Chondrocyte (in vitro differentiated cells): ENCODE results near the gene DLG4. TPM values are rescaled to one million over a fixed set of nuclear protein-coding genes. Genes with fewer than 3 reads are reported as not detected.

ENCODE experiments used
- DNase-seq: peaks from one replicate; pipeline ENCODE4 v3.0.0; 2021; ENCODE audit warnings: mixed read lengths, low spot score
- H3K27ac Mint-ChIP-seq: one replicate; pipeline ENCODE4 v1.8.0; 2021; ENCODE audit warnings: mild to moderate bottlenecking, moderate library complexity, mixed read lengths; ENCODE audit not compliant: unreplicated experiment
- H3K27me3 Mint-ChIP-seq: 2 replicates; pipeline ENCODE4 v1.8.0; 2021; ENCODE audit warnings: low read depth, mixed read lengths
- H3K36me3 Mint-ChIP-seq: 2 replicates; pipeline ENCODE4 v1.8.0; 2021; ENCODE audit warnings: low read depth, mixed read lengths
- H3K4me1 Mint-ChIP-seq: 2 replicates; pipeline ENCODE4 v1.8.0; 2021; ENCODE audit warnings: low read depth, mild to moderate bottlenecking, mixed read lengths
- H3K4me3 Mint-ChIP-seq: one replicate; pipeline ENCODE4 v1.8.0; 2021; ENCODE audit warnings: mild to moderate bottlenecking, moderate library complexity, mixed read lengths; ENCODE audit not compliant: unreplicated experiment
- H3K9me3 Mint-ChIP-seq: 2 replicates; pipeline ENCODE4 v1.8.0; 2021; ENCODE audit warnings: low read depth, mixed read lengths
- CTCF ChIP-seq: fragments of 200-600 bp; sonication (generic); IDR thresholded peaks from 2 replicates; pipeline ENCODE4 v1.5.0; 2021; ENCODE audit warnings: antibody characterized with exemption, mild to moderate bottlenecking, moderate library complexity
- total RNA-seq: library from RNA; stranded (reverse); gene quantifications from 3 replicates; pipeline ENCODE4 v1.2.1, GENCODE V29; 2021

The DLG4 gene
- total RNA-seq, 1 donor from 2014 or later, result 28.3 TPM

- Mint-ChIP-seq H3K9me3 (no peaks in the 10 kb centered on the region), H3K27ac (no peak overlapping the region), H3K27me3 (peaks cover 18% of the 10 kb centered on the region), H3K4me3 (no peak overlapping the region), H3K36me3 (no peaks in the 10 kb centered on the region), H3K4me1 (peaks cover 6% of the 10 kb centered on the region)
- no peak for DNase-seq
- TF ChIP-seq CTCF, result no peak
Measured at GRCh38 chr17:7146115-7146514, 73.5 kb downstream of the DLG4 start.

GRCh38 chr17:7144213-7144612 is 75.4 kb downstream of the DLG4 start:
- Mint-ChIP-seq H3K36me3 (no peaks in the 10 kb centered on the region), H3K27ac (no peak overlapping the region), H3K4me1 (peaks cover 6% of the 10 kb centered on the region), H3K9me3 (no peaks in the 10 kb centered on the region), H3K27me3 (peaks cover 30% of the 10 kb centered on the region), H3K4me3 (no peak overlapping the region)
- no peak for DNase-seq
- no peak for TF ChIP-seq CTCF

GRCh38 chr17:7141824-7142223 is 77.8 kb downstream of the DLG4 start:
- H3K4me3 Mint-ChIP-seq, result no peak overlapping the region
- peaks cover 6% of the 10 kb centered on the region for H3K4me1 Mint-ChIP-seq
- no peak for TF ChIP-seq CTCF
- no peak overlapping the region for H3K27ac Mint-ChIP-seq
- no peaks in the 10 kb centered on the region for H3K9me3 Mint-ChIP-seq
- H3K27me3 Mint-ChIP-seq, result peaks cover 39% of the 10 kb centered on the region
- no peaks in the 10 kb centered on the region for H3K36me3 Mint-ChIP-seq
- no peak for DNase-seq

- H3K4me3 Mint-ChIP-seq, result no peak overlapping the region
- H3K4me1 Mint-ChIP-seq, result no peaks in the 10 kb centered on the region
- TF ChIP-seq CTCF, result no peak
- H3K27ac Mint-ChIP-seq, result no peak overlapping the region
- H3K27me3 Mint-ChIP-seq, result peaks cover 42% of the 10 kb centered on the region
- no peak for DNase-seq
- H3K36me3 Mint-ChIP-seq, result no peaks in the 10 kb centered on the region
- H3K9me3 Mint-ChIP-seq, result no peaks in the 10 kb centered on the region
Measured at GRCh38 chr17:7139400-7139799, 80.2 kb downstream of the DLG4 start.

GRCh38 chr17:7138800-7139381 is 80.7 kb downstream of the DLG4 start:
- no peaks in the 10 kb centered on the region for H3K4me1 Mint-ChIP-seq
- no peaks in the 10 kb centered on the region for H3K9me3 Mint-ChIP-seq
- H3K27me3 Mint-ChIP-seq, result peaks cover 42% of the 10 kb centered on the region
- no peak overlapping the region for H3K4me3 Mint-ChIP-seq
- no peak for TF ChIP-seq CTCF
- DNase-seq, result no peak
- no peaks in the 10 kb centered on the region for H3K36me3 Mint-ChIP-seq
- H3K27ac Mint-ChIP-seq, result no peak overlapping the region
